HEK293T (cell line): Measurements from ENCODE around the gene ADD1.

Experiments
- CTCF ChIA-PET: fragments of 350-600 bp; formaldehyde crosslinking; extraction: SDS; loops from one replicate; lab custom pipeline; 2021; ENCODE audit warnings: antibody characterized with exemption, inconsistent platforms; lab: Yijun Ruan, JAX
- POLR2A ChIA-PET: fragments of 350-600 bp; formaldehyde crosslinking; extraction: SDS; loops from one replicate; lab custom pipeline; 2020; ENCODE audit warnings: antibody characterized with exemption, inconsistent platforms; lab: Yijun Ruan, JAX
- DNase-seq: peaks from one replicate; pipeline ENCODE4 v3.0.0; 2012; ENCODE audit warnings: mixed read lengths; ENCODE audit errors: extremely low spot score
- ARNT ChIP-seq: fragments of 450-650 bp; IDR thresholded peaks from 2 replicates; pipeline ENCODE4 v1.6.1; 2017; ENCODE audit warnings: mild to moderate bottlenecking
- BHLHE40 ChIP-seq: fragments of 450-650 bp; IDR thresholded peaks from 2 replicates; pipeline ENCODE4 v1.6.1; 2016; ENCODE audit warnings: mild to moderate bottlenecking, moderate library complexity, borderline replicate concordance
- CTBP1 ChIP-seq: fragments of 450-650 bp; IDR thresholded peaks from 2 replicates; pipeline ENCODE4 v1.6.1; 2016; ENCODE audit warnings: borderline replicate concordance
- ELF4 ChIP-seq: fragments of 450-650 bp; IDR thresholded peaks from 2 replicates; pipeline ENCODE4 v1.6.1; 2017; ENCODE audit warnings: antibody characterized with exemption
- FOXA1 ChIP-seq: fragments of 450-650 bp; IDR thresholded peaks from 2 replicates; pipeline ENCODE4 v1.6.1; 2016; ENCODE audit warnings: mild to moderate bottlenecking
- FOXK2 ChIP-seq: fragments of 450-650 bp; IDR thresholded peaks from 2 replicates; pipeline ENCODE4 v1.6.1; 2016; ENCODE audit warnings: mild to moderate bottlenecking
- FOXM1 ChIP-seq: fragments of 450-650 bp; IDR thresholded peaks from 2 replicates; pipeline ENCODE4 v1.6.1; 2017; ENCODE audit warnings: mild to moderate bottlenecking, borderline replicate concordance
- HDGF ChIP-seq: fragments of 450-650 bp; IDR thresholded peaks from 2 replicates; pipeline ENCODE4 v1.6.1; 2017; ENCODE audit warnings: antibody characterized with exemption, borderline replicate concordance
- L3MBTL2 ChIP-seq: fragments of 450-650 bp; conservative IDR thresholded peaks from 2 replicates; pipeline ENCODE4 v1.6.1; 2016; ENCODE audit warnings: mild to moderate bottlenecking
- LEF1 ChIP-seq: fragments of 450-650 bp; IDR thresholded peaks from 2 replicates; pipeline ENCODE4 v1.6.1; 2017; ENCODE audit warnings: mild to moderate bottlenecking, borderline replicate concordance
- NFRKB ChIP-seq: fragments of 450-650 bp; IDR thresholded peaks from 2 replicates; pipeline ENCODE4 v1.6.1; 2016; ENCODE audit warnings: mild to moderate bottlenecking, moderate library complexity
- PKNOX1 ChIP-seq: fragments of 450-650 bp; IDR thresholded peaks from 2 replicates; pipeline ENCODE4 v1.6.1; 2016
- SP1 ChIP-seq: fragments of 450-650 bp; IDR thresholded peaks from 2 replicates; pipeline ENCODE4 v1.6.1; 2017
- SUZ12 ChIP-seq: fragments of 450-650 bp; IDR thresholded peaks from 2 replicates; pipeline ENCODE4 v1.6.1; 2016; ENCODE audit warnings: mild to moderate bottlenecking
- TARDBP ChIP-seq: fragments of 450-650 bp; IDR thresholded peaks from 2 replicates; pipeline ENCODE4 v1.6.1; 2016
- ZNF384 ChIP-seq: fragments of 450-650 bp; IDR thresholded peaks from 2 replicates; pipeline ENCODE4 v1.6.1; 2016

The ADD1 gene

GRCh38 chr4:2927016-2927695 lies 83.5 kb downstream of the ADD1 start:
- POLR2A ChIA-PET, result no interaction called here

GRCh38 chr4:2927696-2928075 lies 84.0 kb downstream of the ADD1 start:
- DNase-seq, result no peak
- ChIA-PET POLR2A (no interaction called here), CTCF (no interaction called here)

More at GRCh38 chr4:2927016-2927695, 83.5 kb downstream of the ADD1 start:
- CTCF ChIA-PET, result no interaction called here
- no peak for TF ChIP-seq SUZ12
- TF ChIP-seq SP1, result no peak
- TF ChIP-seq LEF1, result no peak
- no peak for TF ChIP-seq FOXK2
- no peak for TF ChIP-seq HDGF
- TF ChIP-seq FOXA1, result no peak
- no peak for TF ChIP-seq ELF4
- no peak for TF ChIP-seq CTBP1
- TF ChIP-seq PKNOX1, result no peak
- no peak for TF ChIP-seq NFRKB
- no peak for TF ChIP-seq ZNF384
- TF ChIP-seq ARNT, result no peak
- TF ChIP-seq L3MBTL2, result no peak
- TF ChIP-seq TARDBP, result no peak
- no peak for DNase-seq

GRCh38 chr4:2928242-2929176 lies 84.9 kb downstream of the ADD1 start:
- no peak for DNase-seq
- no peak for TF ChIP-seq SP1
- no peak for TF ChIP-seq ARNT
- no peak for TF ChIP-seq PKNOX1
- TF ChIP-seq CTBP1, result no peak
- TF ChIP-seq TARDBP, result no peak
- TF ChIP-seq L3MBTL2, result no peak
- no peak for TF ChIP-seq BHLHE40
- no peak for TF ChIP-seq NFRKB
- no peak for TF ChIP-seq HDGF
- TF ChIP-seq ZNF384, result no peak
- TF ChIP-seq ELF4, result no peak
- TF ChIP-seq LEF1, result no peak
- TF ChIP-seq FOXA1, result no peak
- no peak for TF ChIP-seq FOXM1
- TF ChIP-seq SUZ12, result no peak
- no peak for TF ChIP-seq FOXK2
- ChIA-PET CTCF (no interaction called here), POLR2A (no interaction called here)

More at GRCh38 chr4:2927696-2928075, 84.0 kb downstream of the ADD1 start:
- TF ChIP-seq HDGF (no peak), BHLHE40 (no peak), ARNT (no peak), L3MBTL2 (no peak), CTBP1 (no peak), SP1 (no peak), SUZ12 (no peak), FOXA1 (no peak), PKNOX1 (no peak), FOXM1 (no peak), ELF4 (no peak), ZNF384 (no peak), LEF1 (no peak), TARDBP (no peak), NFRKB (no peak), FOXK2 (no peak)

- TF ChIP-seq FOXM1 (no peak), TARDBP (no peak), FOXK2 (no peak), PKNOX1 (no peak), HDGF (no peak), SUZ12 (no peak), NFRKB (no peak), SP1 (no peak)
- ChIA-PET CTCF (no interaction called here), POLR2A (no interaction called here)
- no peak for DNase-seq
Measured at GRCh38 chr4:2929469-2929868, 85.8 kb downstream of the ADD1 start.

- no peak for TF ChIP-seq SUZ12
- no peak for TF ChIP-seq NFRKB
- no peak for TF ChIP-seq FOXM1
- no peak for DNase-seq
- CTCF ChIA-PET, result no interaction called here
- POLR2A ChIA-PET, result no interaction called here
Measured at GRCh38 chr4:2930135-2930757, 86.6 kb downstream of the ADD1 start.
